H1 (cell line): ENCODE measurements around the gene NPR2. TPM values are rescaled to one million over a fixed set of nuclear protein-coding genes. Genes with fewer than 3 reads are reported as not detected.

Experiments
- CTCF ChIA-PET: fragments of 300-600 bp; sonication (Branson Sonifier 250); formaldehyde crosslinking; loops from one replicate; lab custom pipeline; 2021; ENCODE audit not compliant: partially characterized antibody; lab: Charles Lee
- POLR2A ChIA-PET: fragments of 300-600 bp; sonication (Branson Sonifier 250); formaldehyde crosslinking; loops from one replicate; lab custom pipeline; 2021; ENCODE audit warnings: inconsistent platforms; ENCODE audit not compliant: partially characterized antibody; lab: Charles Lee
- DNase-seq, 2 experiments: peaks; one replicate each; pipeline versions ENCODE4 v3.0.0 to v3.0.0-alpha.2; 2010 to 2022; ENCODE audit warnings: low spot score in 2 of 2, low read depth in 1 of 2, mixed read lengths in 1 of 2
- FAIRE-seq: peaks from 2 replicates; lab custom pipeline; 2011; peaks lifted over from hg19 to GRCh38; lab: Jason Lieb, UNC
- H2AFZ ChIP-seq: 2 replicates; pipeline ENCODE4 v1.8.1; 2012; ENCODE audit warnings: low read length, inconsistent platforms
- H2AK5ac ChIP-seq: 2 replicates; pipeline ENCODE4 v1.6.1; 2013; ENCODE audit warnings: low read depth, low read length
- H2BK120ac ChIP-seq: replicated peaks from 2 replicates; pipeline ENCODE3; 2013; ENCODE audit warnings: low read depth, low read length, inconsistent platforms
- H2BK12ac ChIP-seq: 2 replicates; pipeline ENCODE4 v1.6.1; 2013; ENCODE audit warnings: low read depth, low read length
- H2BK15ac ChIP-seq: 2 replicates; pipeline ENCODE4 v1.6.1; 2013; ENCODE audit warnings: low read length
- H2BK20ac ChIP-seq: 2 replicates; pipeline ENCODE4 v1.6.1; 2013; ENCODE audit warnings: low read length
- H2BK5ac ChIP-seq: 2 replicates; pipeline ENCODE4 v1.6.1; 2013; ENCODE audit warnings: low read depth, low read length
- H3K14ac ChIP-seq: 2 replicates; pipeline ENCODE4 v1.6.1; 2013; ENCODE audit warnings: inconsistent platforms; ENCODE audit not compliant: insufficient read length
- H3K18ac ChIP-seq: 2 replicates; pipeline ENCODE4 v1.6.1; 2013; ENCODE audit warnings: low read length; ENCODE audit errors: extremely low read depth
- H3K23ac ChIP-seq: 2 replicates; pipeline ENCODE4 v1.6.1; 2013; ENCODE audit warnings: inconsistent platforms; ENCODE audit not compliant: insufficient read length
- H3K23me2 ChIP-seq: 2 replicates; pipeline ENCODE4 v1.6.1; 2013; ENCODE audit warnings: low read depth, low read length
- H3K27ac ChIP-seq: 2 replicates; pipeline ENCODE4 v1.6.1; 2011; ENCODE audit warnings: low read depth, low read length, inconsistent platforms
- H3K27me3 ChIP-seq, 4 experiments: replicated peaks in 1 of 4; 1 replicate in 1 of 4; 2 replicates in 3 of 4; pipeline versions ENCODE4 v1.6.1 to v1.8.1; 2011 to 2013; ENCODE audit warnings: low read length in 3 of 4, mild to moderate bottlenecking in 3 of 4, inconsistent platforms in 2 of 4, mixed read lengths in 2 of 4, moderate library complexity in 1 of 4; ENCODE audit not compliant: control insufficient read depth in 3 of 4, insufficient read depth in 3 of 4; ENCODE audit errors: extremely low read depth in 1 of 4
- H3K36me3 ChIP-seq, 4 experiments: 2 replicates each; pipeline versions ENCODE4 v1.6.1 to v1.8.1; 2011 to 2013; ENCODE audit warnings: mild to moderate bottlenecking in 4 of 4, low read length in 3 of 4, moderate library complexity in 2 of 4, control low read depth in 1 of 4, inconsistent platforms in 1 of 4; ENCODE audit not compliant: insufficient read depth in 4 of 4, control insufficient read depth in 2 of 4
- H3K4ac ChIP-seq: replicated peaks from 2 replicates; pipeline ENCODE3; 2013; ENCODE audit warnings: low read length, low read depth, mixed read lengths, inconsistent platforms; ENCODE audit not compliant: insufficient read length
- H3K4me1 ChIP-seq, 4 experiments: replicated peaks in 1 of 4; 1 replicate in 1 of 4; 2 replicates in 3 of 4; pipeline versions ENCODE4 v1.6.1 to v1.8.1; 2011 to 2013; ENCODE audit warnings: low read length in 3 of 4, inconsistent platforms in 2 of 4, mixed read lengths in 1 of 4; ENCODE audit not compliant: insufficient read depth in 4 of 4, control insufficient read depth in 3 of 4
- H3K4me2 ChIP-seq, 2 experiments: 2 replicates each; pipeline versions ENCODE4 v1.6.1 to v1.8.1; 2011 to 2013; ENCODE audit warnings: low read depth in 2 of 2, low read length in 2 of 2, control low read depth in 1 of 2, inconsistent platforms in 1 of 2, mild to moderate bottlenecking in 1 of 2; ENCODE audit not compliant: insufficient read depth in 1 of 2
- H3K4me3 ChIP-seq, 4 experiments: fragments of 200-600, 300-600 bp in 1 of 4; sonication (generic), shearing (Covaris generic), sonication (Bioruptor Twin) in 1 of 4; 2 replicates each; pipeline versions ENCODE4 v1.5.1 to v1.8.1; 2011 to 2016; ENCODE audit warnings: low read length in 4 of 4, low read depth in 3 of 4, control low read depth in 2 of 4, inconsistent platforms in 2 of 4, mild to moderate bottlenecking in 2 of 4, mixed read lengths in 1 of 4, moderate library complexity in 1 of 4; ENCODE audit not compliant: insufficient read depth in 2 of 4; ENCODE audit errors: extremely low read depth in 1 of 4
- H3K56ac ChIP-seq: replicated peaks from 2 replicates; pipeline ENCODE3; 2013; ENCODE audit warnings: low read depth, mild to moderate bottlenecking, mixed read lengths, low read length, inconsistent platforms; ENCODE audit not compliant: insufficient read length
- H3K79me1 ChIP-seq: 2 replicates; pipeline ENCODE4 v1.6.1; 2013; ENCODE audit warnings: low read depth, low read length, control low read depth
- H3K79me2 ChIP-seq, 2 experiments: 2 replicates each; pipeline versions ENCODE4 v1.6.1 to v1.8.1; 2012 to 2013; ENCODE audit warnings: low read length in 2 of 2, mild to moderate bottlenecking in 2 of 2, inconsistent platforms in 1 of 2; ENCODE audit not compliant: insufficient read depth in 2 of 2, control insufficient read depth in 1 of 2
- H3K9ac ChIP-seq, 4 experiments: replicated peaks in 1 of 4; 1 replicate in 1 of 4; 2 replicates in 3 of 4; pipeline versions ENCODE4 v1.6.1 to v1.8.1; 2011 to 2013; ENCODE audit warnings: low read depth in 3 of 4, low read length in 3 of 4, control low read depth in 2 of 4, mild to moderate bottlenecking in 2 of 4, moderate library complexity in 2 of 4, inconsistent platforms in 1 of 4; ENCODE audit errors: extremely low read depth in 1 of 4
- H3K9me3 ChIP-seq, 2 experiments: 2 replicates each; pipeline versions ENCODE4 v1.6.1 to v1.8.1; 2012 to 2013; ENCODE audit warnings: mild to moderate bottlenecking in 2 of 2, moderate library complexity in 2 of 2, control low read depth in 1 of 2, inconsistent platforms in 1 of 2, low read depth in 1 of 2, low read length in 1 of 2, mixed read lengths in 1 of 2; ENCODE audit not compliant: insufficient read depth in 2 of 2
- H4K20me1 ChIP-seq, 2 experiments: replicated peaks in 1 of 2; 2 replicates each; pipeline versions ENCODE3 to v1.8.1; 2011 to 2013; ENCODE audit warnings: inconsistent platforms in 2 of 2, low read length in 2 of 2, mild to moderate bottlenecking in 1 of 2; ENCODE audit not compliant: insufficient read depth in 2 of 2, control insufficient read depth in 1 of 2
- H4K5ac ChIP-seq: 2 replicates; pipeline ENCODE4 v1.6.1; 2013; ENCODE audit warnings: low read length, low read depth, mixed read lengths, inconsistent platforms; ENCODE audit not compliant: insufficient read length
- H4K8ac ChIP-seq: 2 replicates; pipeline ENCODE4 v1.8.0; 2013; ENCODE audit warnings: mild to moderate bottlenecking, moderate library complexity, low read length, inconsistent platforms; ENCODE audit not compliant: insufficient read depth; ENCODE audit errors: extremely low read depth
- H4K91ac ChIP-seq: replicated peaks from 2 replicates; pipeline ENCODE3; 2013; ENCODE audit warnings: low read length, mixed read lengths, inconsistent platforms; ENCODE audit not compliant: insufficient read length
- JUND ChIP-seq: IDR thresholded peaks from 2 replicates; pipeline ENCODE4 v1.6.1; 2011; ENCODE audit warnings: mild to moderate bottlenecking, improper control_type of control experiment, low read length
- KDM1A ChIP-seq: fragments of 200-600, 300-600 bp; sonication (generic); IDR thresholded peaks from 2 replicates; pipeline ENCODE4 v1.7.1; 2016; ENCODE audit warnings: mild to moderate bottlenecking, low read length, borderline replicate concordance
- POLR2AphosphoS5 ChIP-seq: IDR thresholded peaks from 2 replicates; pipeline ENCODE4 v1.6.1; 2011; ENCODE audit warnings: low read depth, low read length
- RBBP5 ChIP-seq: IDR thresholded peaks from 2 replicates; pipeline ENCODE4 v1.7.1; 2012; ENCODE audit warnings: low read depth, mild to moderate bottlenecking, inconsistent platforms, low read length, moderate library complexity, borderline replicate concordance
- SRF ChIP-seq: IDR thresholded peaks from 2 replicates; pipeline ENCODE4 v1.6.1; 2011; ENCODE audit warnings: mild to moderate bottlenecking, low read depth, low read length, moderate library complexity
- YY1 ChIP-seq: IDR thresholded peaks from 2 replicates; pipeline ENCODE4 v1.6.1; 2011; ENCODE audit warnings: low read depth, mild to moderate bottlenecking, low read length
- WGBS, 2 experiments: shearing (Covaris generic) in 1 of 2; methylation state at CpG; one replicate each; pipeline versions ENCODE4 v1.1.6 to v1.1.7; 2013 to 2015; ENCODE audit warnings: low lambda C conversion rate in 2 of 2, mixed read lengths in 2 of 2, inconsistent platforms in 1 of 2, low coverage in 1 of 2, missing lambda C conversion rate in 1 of 2; ENCODE audit not compliant: insufficient replicate concordance in 2 of 2, insufficient coverage in 1 of 2, insufficient read length in 1 of 2; ENCODE audit errors: extremely low coverage in 1 of 2, missing lambda C conversion rate in 1 of 2; 5-methylcytosine and 5-hydroxymethylcytosine counted together
- polyA plus RNA-seq, 7 experiments: library from polyadenylated mRNA; depleted of rRNA in 3 of 7; stranded (reverse) in 5 of 7; unstranded in 2 of 7; fragments of >200 nt in 5 of 7; fragments of 200-250 nt in 2 of 7; gene quantifications; 1 replicate in 5 of 7; 2 replicates in 1 of 7; 4 replicates in 1 of 7; pipeline versions ENCODE4 v1.2.1 to v1.2.3, GENCODE V29; 2011 to 2013; ENCODE audit warnings: missing spikeins in 2 of 7, mixed read lengths in 2 of 7
- total RNA-seq: library from RNA; stranded (reverse); fragmentation: NEBNext Ultra II Directional; extraction: Animal tissue kit (Norgen Biotek cat#: 25700); gene quantifications from 2 replicates; pipeline ENCODE4 v1.2.1, GENCODE V29; 2021
- TF ChIP-seq, protein P1 (sequence below), 3 experiments: IDR thresholded peaks; 1 replicate in 2 of 3; 2 replicates in 1 of 3; pipeline versions ENCODE4 v1.5.1 to v1.6.1; 2011; ENCODE audit warnings: low read length in 3 of 3, mild to moderate bottlenecking in 3 of 3, inconsistent platforms in 2 of 3, low read depth in 1 of 3, moderate library complexity in 1 of 3; ENCODE audit not compliant: insufficient read depth in 1 of 3; ENCODE audit errors: control extremely low read depth in 1 of 3

Gene NPR2
- total and polyA plus RNA-seq, 2 of the 8 experiments (the other 6 are each of a cell fraction or from before 2014, with no cell fraction given): 11.0 to 17.0 TPM

DNA sequence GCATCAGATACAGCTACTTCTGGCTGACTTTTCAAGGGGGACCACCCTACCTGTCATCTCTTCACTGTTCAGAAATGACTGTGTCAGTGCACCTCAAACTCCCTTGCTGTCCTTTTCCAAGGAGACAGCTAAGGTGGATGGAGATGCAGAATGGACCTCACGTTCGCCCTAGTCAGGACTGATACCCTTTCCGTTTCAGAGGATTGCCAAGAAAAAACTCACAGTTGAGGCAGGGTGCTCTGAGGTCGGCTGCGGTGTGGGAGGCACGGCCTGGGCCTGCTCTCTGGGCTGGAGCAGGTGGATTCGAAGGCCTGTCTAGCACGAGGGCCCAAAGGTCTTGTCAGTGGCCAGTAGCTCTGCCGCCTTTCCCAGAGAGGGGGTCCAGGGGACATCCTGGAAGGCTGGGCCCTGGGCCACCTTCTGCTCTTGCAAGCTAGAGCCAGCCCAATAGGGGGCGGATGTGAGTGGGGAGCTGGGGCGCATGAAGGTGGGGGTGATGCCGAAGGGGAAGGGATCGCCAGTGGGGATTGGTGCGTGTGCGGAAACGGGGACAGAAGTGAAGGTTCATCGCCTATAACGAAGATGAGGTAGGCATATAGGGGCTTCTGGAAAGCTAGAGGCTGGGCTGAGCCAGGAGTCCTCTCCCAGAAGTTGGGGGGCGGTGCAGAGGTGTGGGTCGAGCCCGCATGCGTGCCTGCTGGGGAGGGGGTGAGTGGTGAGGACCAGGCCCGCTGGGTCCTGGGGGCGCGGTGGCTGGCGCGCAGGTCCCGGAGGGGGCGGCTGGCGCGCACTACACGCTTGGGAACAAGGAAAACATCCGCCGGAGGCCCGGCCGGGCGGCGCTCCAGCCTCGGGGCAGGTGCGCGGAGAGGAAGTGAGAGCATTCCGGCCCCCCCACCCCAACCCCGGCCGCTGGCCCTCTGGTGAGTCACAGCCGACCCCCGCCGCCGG lies 34.8 kb upstream of the NPR2 start:
- peak overlapping the region; percentile 90 to 97 for H3K4me2 ChIP-seq
- no peak overlapping the region for H3K14ac ChIP-seq
- H3K56ac ChIP-seq: peak overlapping the region; percentile 48
- WGBS, 2 experiments: 19% methylated on average over 30 of the region's 48 CpGs; no CpG with 5 or more reads in 1 of the 2 experiments
- peak overlapping the region; percentile 67 for H4K91ac ChIP-seq
- H3K4ac ChIP-seq: no peak overlapping the region
- no peak overlapping the region for H3K23ac ChIP-seq
- no peak overlapping the region for H2BK120ac ChIP-seq
- H3K4me3 ChIP-seq: peak overlapping the region; percentile 85 to 92 (median 90)
- FAIRE-seq (no peak), DNase-seq (peak; percentile 38 to 87)
- no peaks in the 10 kb centered on the region for H3K79me1 ChIP-seq
- no peaks in the 10 kb centered on the region; the same call in 1 of the 2 replicates for H3K23me2 ChIP-seq
- H3K18ac ChIP-seq: peak overlapping the region; percentile 82
- peak overlapping the region; percentile 87 for H4K8ac ChIP-seq
- peak overlapping the region in 3 of 4 experiments; percentile 26 to 70 (median 43); a peak in 4 of 7 replicates for H3K9ac ChIP-seq
- peaks cover 3 to 18% (median 13%) of the 10 kb centered on the region in 4 experiments; a peak in 6 of 8 replicates for H3K36me3 ChIP-seq
- no peak overlapping the region for H2BK20ac ChIP-seq
- no peak overlapping the region for H2AK5ac ChIP-seq
- H3K27ac ChIP-seq: peak overlapping the region; percentile 81
- H3K9me3 ChIP-seq: no peaks in the 10 kb centered on the region
- H4K20me1 ChIP-seq: no peaks in the 10 kb centered on the region
- peak overlapping the region; percentile 91 for H2BK5ac ChIP-seq
- H4K5ac ChIP-seq: peak overlapping the region; percentile 88
- no peaks in the 10 kb centered on the region for H3K27me3 ChIP-seq
- H3K4me1 ChIP-seq: peaks cover 0 to 5% (median 0%) of the 10 kb centered on the region in 4 experiments; a peak in 2 of 7 replicates
- H2AFZ ChIP-seq: 0 out of 2 replicates have a peak overlapping the region, but pooled peaks have one; percentile 4
- CTCF ChIA-PET: interaction anchor here (0.6 to 2.8 kb wide), 25 partner anchors 9 to 152 kb away, joined by 3 to 18 read pairs (median 4); partner anchors contain the start of genes CCDC107, CREB3, HINT2 and RMRP
- H2BK12ac ChIP-seq: peak overlapping the region; percentile 29; the same call in 1 of the 2 replicates
- H3K79me2 ChIP-seq: peaks cover 0 to 19% of the 10 kb centered on the region in 2 experiments; a peak in 2 of 4 replicates
- peak overlapping the region; percentile 95; the same call in 1 of the 2 replicates for H2BK15ac ChIP-seq
- POLR2A ChIA-PET: interaction anchor here (0.8 to 2.2 kb wide), 14 partner anchors 8 to 99 kb away, joined by 3 to 11 read pairs (median 4); partner anchors contain the start of genes CCDC107, CREB3, GBA2 and HINT2
- TF ChIP-seq, protein P1, sequence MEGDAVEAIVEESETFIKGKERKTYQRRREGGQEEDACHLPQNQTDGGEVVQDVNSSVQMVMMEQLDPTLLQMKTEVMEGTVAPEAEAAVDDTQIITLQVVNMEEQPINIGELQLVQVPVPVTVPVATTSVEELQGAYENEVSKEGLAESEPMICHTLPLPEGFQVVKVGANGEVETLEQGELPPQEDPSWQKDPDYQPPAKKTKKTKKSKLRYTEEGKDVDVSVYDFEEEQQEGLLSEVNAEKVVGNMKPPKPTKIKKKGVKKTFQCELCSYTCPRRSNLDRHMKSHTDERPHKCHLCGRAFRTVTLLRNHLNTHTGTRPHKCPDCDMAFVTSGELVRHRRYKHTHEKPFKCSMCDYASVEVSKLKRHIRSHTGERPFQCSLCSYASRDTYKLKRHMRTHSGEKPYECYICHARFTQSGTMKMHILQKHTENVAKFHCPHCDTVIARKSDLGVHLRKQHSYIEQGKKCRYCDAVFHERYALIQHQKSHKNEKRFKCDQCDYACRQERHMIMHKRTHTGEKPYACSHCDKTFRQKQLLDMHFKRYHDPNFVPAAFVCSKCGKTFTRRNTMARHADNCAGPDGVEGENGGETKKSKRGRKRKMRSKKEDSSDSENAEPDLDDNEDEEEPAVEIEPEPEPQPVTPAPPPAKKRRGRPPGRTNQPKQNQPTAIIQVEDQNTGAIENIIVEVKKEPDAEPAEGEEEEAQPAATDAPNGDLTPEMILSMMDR (IDR thresholded peaks at IDR 0.05; ENCODE audit: control extremely low read depth in 1 of 3, insufficient read depth in 1 of 3, low read depth in 1 of 3, low read length in 3 of 3): peak; percentile 56 to 79 (median 75)
- TF ChIP-seq YY1 (0 out of 2 replicates have a peak, but pooled peaks have one; percentile 8), POLR2AphosphoS5 (0 out of 2 replicates have a peak, but pooled peaks have one; percentile 13), JUND (no peak), RBBP5 (no peak; the same call in none of the 2 replicates), KDM1A (no peak), SRF (no peak)
